HEK293T (cell line): ENCODE data around the gene C1QTNF1.

Experiments used
- ARNT ChIP-seq: fragments of 450-650 bp; IDR thresholded peaks from 2 replicates; pipeline ENCODE4 v1.6.1; 2017; ENCODE audit warnings: mild to moderate bottlenecking
- FOXA1 ChIP-seq: fragments of 450-650 bp; IDR thresholded peaks from 2 replicates; pipeline ENCODE4 v1.6.1; 2016; ENCODE audit warnings: mild to moderate bottlenecking
- FOXM1 ChIP-seq: fragments of 450-650 bp; IDR thresholded peaks from 2 replicates; pipeline ENCODE4 v1.6.1; 2017; ENCODE audit warnings: mild to moderate bottlenecking, borderline replicate concordance
- L3MBTL2 ChIP-seq: fragments of 450-650 bp; conservative IDR thresholded peaks from 2 replicates; pipeline ENCODE4 v1.6.1; 2016; ENCODE audit warnings: mild to moderate bottlenecking
- NFRKB ChIP-seq: fragments of 450-650 bp; IDR thresholded peaks from 2 replicates; pipeline ENCODE4 v1.6.1; 2016; ENCODE audit warnings: mild to moderate bottlenecking, moderate library complexity
- SP1 ChIP-seq: fragments of 450-650 bp; IDR thresholded peaks from 2 replicates; pipeline ENCODE4 v1.6.1; 2017
- SUZ12 ChIP-seq: fragments of 450-650 bp; IDR thresholded peaks from 2 replicates; pipeline ENCODE4 v1.6.1; 2016; ENCODE audit warnings: mild to moderate bottlenecking
- TARDBP ChIP-seq: fragments of 450-650 bp; IDR thresholded peaks from 2 replicates; pipeline ENCODE4 v1.6.1; 2016
- ZNF384 ChIP-seq: fragments of 450-650 bp; IDR thresholded peaks from 2 replicates; pipeline ENCODE4 v1.6.1; 2016

DNA sequence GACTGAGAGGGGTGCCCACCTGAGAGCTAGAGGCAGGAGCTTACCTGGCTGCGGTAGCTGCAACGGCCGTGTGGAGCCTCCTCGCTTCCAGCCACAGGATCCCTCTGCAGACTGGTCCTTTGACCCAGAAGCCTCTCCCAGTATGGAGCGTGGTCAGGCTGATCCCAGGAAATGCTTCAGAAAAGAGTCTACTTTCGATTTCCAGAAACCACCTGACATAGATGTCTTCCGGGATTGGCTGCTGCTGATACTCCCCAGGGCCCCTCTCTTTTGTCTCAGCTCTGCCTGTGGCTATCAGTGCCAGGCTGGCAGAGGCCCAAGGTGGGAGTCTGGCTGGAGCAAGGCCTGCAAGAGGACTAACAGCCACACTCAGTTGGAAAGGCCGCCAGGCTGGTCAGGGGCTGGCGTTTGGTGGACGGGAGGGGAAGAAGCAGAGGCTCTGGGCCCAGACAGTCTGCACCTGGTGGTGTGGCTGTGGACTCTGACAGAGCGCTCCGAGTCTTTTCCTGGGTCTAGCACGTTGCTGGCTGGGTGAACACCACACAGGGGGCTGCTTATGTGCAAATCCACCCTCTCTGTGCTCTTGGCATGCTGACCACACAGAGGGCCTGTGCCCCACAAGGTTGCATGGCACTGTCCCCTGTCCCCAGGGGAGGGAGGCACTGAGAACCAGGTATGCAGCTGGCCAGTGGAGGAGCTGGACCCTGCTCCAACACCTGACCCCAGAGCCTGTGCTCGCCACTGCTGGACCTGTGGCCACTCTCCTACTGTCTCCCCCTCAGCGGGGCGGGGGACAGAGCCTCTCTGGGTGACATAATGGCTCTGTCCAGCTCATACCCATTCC lies 44.0 kb upstream of the C1QTNF1 start, which contains the start of gene LGALS3BP:
- TF ChIP-seq ZNF384, result no peak
- no peak for TF ChIP-seq SP1
- no peak for TF ChIP-seq FOXM1
- TF ChIP-seq ARNT, result no peak
- no peak for TF ChIP-seq L3MBTL2
- TF ChIP-seq NFRKB, result no peak
- TF ChIP-seq FOXA1, result no peak
- no peak for TF ChIP-seq TARDBP
- TF ChIP-seq SUZ12, result no peak
